ENCODE results near the gene CCDC159. TPM values are rescaled to one million over a fixed set of nuclear protein-coding genes. Genes with fewer than 3 reads are reported as not detected.

CCDC159 gene
- total and polyA plus RNA-seq, 8 donors, result 2.9 to 96.3 (median 55.3) TPM

GRCh38 chr19:11364935-11365334 lies 18.6 kb downstream of the CCDC159 start:
- WGBS, 5 donors, result 74 to 88% (median 84%) methylated on average over 5 of the region's 5 CpGs
- peak in 1 of 2 donors; percentile 31 for DNase-seq
- intact Hi-C loops (cut with DNase I; ENCODE audit: low total_unique reads), result no loop called here
- Histone ChIP-seq H3K4me1 (peaks cover 0 to 14% (median 12%) of the 10 kb centered on the region in 4 donors), H3K27me3 (no peaks in the 10 kb centered on the region), H3K9me3 (no peaks in the 10 kb centered on the region), H3K4me3 (no peak overlapping the region), H3K27ac (no peak overlapping the region), H3K36me3 (peaks cover 12 to 94% (median 82%) of the 10 kb centered on the region in 4 donors)
- no peak for TF ChIP-seq POLR2AphosphoS5 (IDR thresholded peaks at IDR 0.05)
- no peak for TF ChIP-seq EP300 (IDR thresholded peaks at IDR 0.05)
- no peak for TF ChIP-seq CTCF (IDR thresholded peaks at IDR 0.05)
- no peak for TF ChIP-seq POLR2A (IDR thresholded peaks at IDR 0.05)

GRCh38 chr19:11365557-11366117 lies 19.3 kb downstream of the CCDC159 start:
- no peaks in the 10 kb centered on the region for H3K27me3 ChIP-seq
- no peak overlapping the region for H3K27ac ChIP-seq
- H3K4me1 ChIP-seq, result peaks cover 0 to 13% (median 11%) of the 10 kb centered on the region in 4 donors
- WGBS, 5 donors, result 60 to 81% (median 75%) methylated on average over 7 of the region's 7 CpGs
- H3K9me3 ChIP-seq, result no peaks in the 10 kb centered on the region
- peaks cover 12 to 94% (median 82%) of the 10 kb centered on the region in 4 donors for H3K36me3 ChIP-seq
- no peak for DNase-seq
- H3K4me3 ChIP-seq, result no peak overlapping the region
- intact Hi-C loops (cut with DNase I; ENCODE audit: low total_unique reads), result no loop called here
- TF ChIP-seq CTCF (IDR thresholded peaks at IDR 0.05) (no peak), POLR2A (IDR thresholded peaks at IDR 0.05) (no peak), POLR2AphosphoS5 (IDR thresholded peaks at IDR 0.05) (no peak), EP300 (IDR thresholded peaks at IDR 0.05) (no peak)

- intact Hi-C loops (cut with DNase I; ENCODE audit: low total_unique reads), result no loop called here
- no peak overlapping the region for H3K27ac ChIP-seq
- H3K4me3 ChIP-seq, result no peak overlapping the region
- DNase-seq, result no peak
- no peak for TF ChIP-seq EP300 (IDR thresholded peaks at IDR 0.05)
- TF ChIP-seq POLR2AphosphoS5 (IDR thresholded peaks at IDR 0.05), result no peak
- no peak for TF ChIP-seq CTCF (IDR thresholded peaks at IDR 0.05)
- no peak for TF ChIP-seq POLR2A (IDR thresholded peaks at IDR 0.05)
- H3K4me1 ChIP-seq, result no peaks in the 10 kb centered on the region
- H3K36me3 ChIP-seq, result peaks cover 12 to 81% (median 72%) of the 10 kb centered on the region in 4 donors
- no peaks in the 10 kb centered on the region for H3K9me3 ChIP-seq
- H3K27me3 ChIP-seq, result no peaks in the 10 kb centered on the region
- 81 to 88% (median 84%) methylated on average over 2 of the region's 2 CpGs for WGBS, 5 donors
Observed at GRCh38 chr19:11367528-11367927, 21.2 kb downstream of the CCDC159 start.

- Histone ChIP-seq H3K4me1 (peaks cover 13 to 19% (median 14%) of the 10 kb centered on the region in 4 donors), H3K4me3 (no peak overlapping the region), H3K27me3 (no peaks in the 10 kb centered on the region), H3K27ac (no peak overlapping the region), H3K9me3 (no peaks in the 10 kb centered on the region), H3K36me3 (peaks cover 0 to 49% (median 43%) of the 10 kb centered on the region in 4 donors)
- TF ChIP-seq CTCF (IDR thresholded peaks at IDR 0.05) (no peak), EP300 (IDR thresholded peaks at IDR 0.05) (no peak), POLR2A (IDR thresholded peaks at IDR 0.05) (no peak), POLR2AphosphoS5 (IDR thresholded peaks at IDR 0.05) (no peak)
- DNase-seq, result no peak
- 90 to 96% (median 94%) methylated on average over 2 of the region's 2 CpGs for WGBS, 5 donors
- intact Hi-C loops (cut with DNase I; ENCODE audit: low total_unique reads), result no loop called here
Observed at GRCh38 chr19:11370744-11371143, 24.4 kb downstream of the CCDC159 start.
